Osteocyte (in vitro differentiated cells): ENCODE data around the gene ATAD2B. TPM values are rescaled to one million over a fixed set of nuclear protein-coding genes. Genes with fewer than 3 reads are reported as not detected.

Source experiments
- DNase-seq: peaks from one replicate; pipeline ENCODE4 v3.0.0; 2021; ENCODE audit warnings: mixed read lengths; ENCODE audit not compliant: unreplicated experiment; ENCODE audit errors: extremely low spot score
- H3K27ac Mint-ChIP-seq: one replicate; pipeline ENCODE4 v1.8.0; 2021; ENCODE audit warnings: mild to moderate bottlenecking, mixed read lengths; ENCODE audit not compliant: unreplicated experiment
- H3K27me3 Mint-ChIP-seq: one replicate; pipeline ENCODE4 v1.8.0; 2021; ENCODE audit warnings: mixed read lengths; ENCODE audit not compliant: unreplicated experiment
- H3K36me3 Mint-ChIP-seq: one replicate; pipeline ENCODE4 v1.8.0; 2021; ENCODE audit warnings: mixed read lengths; ENCODE audit not compliant: unreplicated experiment
- H3K4me1 Mint-ChIP-seq: one replicate; pipeline ENCODE4 v1.8.0; 2021; ENCODE audit warnings: mixed read lengths; ENCODE audit not compliant: unreplicated experiment
- H3K4me3 Mint-ChIP-seq: one replicate; pipeline ENCODE4 v1.8.0; 2021; ENCODE audit warnings: mild to moderate bottlenecking, moderate library complexity, mixed read lengths; ENCODE audit not compliant: unreplicated experiment
- H3K9me3 Mint-ChIP-seq: one replicate; pipeline ENCODE4 v1.8.0; 2021; ENCODE audit warnings: mixed read lengths; ENCODE audit not compliant: unreplicated experiment
- CTCF ChIP-seq: fragments of 200-600 bp; sonication (generic); IDR thresholded peaks from 2 replicates; pipeline ENCODE4 v1.5.0; 2021; ENCODE audit warnings: antibody characterized with exemption, mild to moderate bottlenecking, moderate library complexity
- total RNA-seq: library from RNA; stranded (reverse); gene quantifications from 2 replicates; pipeline ENCODE4 v1.2.1, GENCODE V29; 2021

Gene ATAD2B
- total RNA-seq, 1 donor from 2014 or later, result 27.3 TPM

- Mint-ChIP-seq H3K9me3 (no peaks in the 10 kb centered on the region), H3K27ac (no peak overlapping the region), H3K27me3 (no peaks in the 10 kb centered on the region), H3K36me3 (peaks cover 13% of the 10 kb centered on the region), H3K4me1 (no peaks in the 10 kb centered on the region), H3K4me3 (no peak overlapping the region)
- no peak for TF ChIP-seq CTCF
- DNase-seq, result no peak
Measured at GRCh38 chr2:23850564-23851256, 76.2 kb downstream of the ATAD2B start.

- peaks cover 16% of the 10 kb centered on the region for H3K9me3 Mint-ChIP-seq
- TF ChIP-seq CTCF, result no peak
- H3K4me1 Mint-ChIP-seq, result peaks cover 12% of the 10 kb centered on the region
- no peak overlapping the region for H3K27ac Mint-ChIP-seq
- peaks cover 28% of the 10 kb centered on the region for H3K36me3 Mint-ChIP-seq
- H3K27me3 Mint-ChIP-seq, result no peaks in the 10 kb centered on the region
- no peak for DNase-seq
- H3K4me3 Mint-ChIP-seq, result no peak overlapping the region
Measured at GRCh38 chr2:23844905-23845304, 82.0 kb downstream of the ATAD2B start.

GRCh38 chr2:23843051-23843976 is 83.6 kb downstream of the ATAD2B start:
- DNase-seq, result no peak
- peaks cover 28% of the 10 kb centered on the region for H3K36me3 Mint-ChIP-seq
- H3K4me1 Mint-ChIP-seq, result peaks cover 12% of the 10 kb centered on the region
- no peak overlapping the region for H3K4me3 Mint-ChIP-seq
- no peak for TF ChIP-seq CTCF
- no peaks in the 10 kb centered on the region for H3K27me3 Mint-ChIP-seq
- peaks cover 16% of the 10 kb centered on the region for H3K9me3 Mint-ChIP-seq
- peak overlapping the region; percentile 46 for H3K27ac Mint-ChIP-seq

GRCh38 chr2:23839919-23840578 is 86.9 kb downstream of the ATAD2B start:
- DNase-seq, result no peak
- Mint-ChIP-seq H3K27ac (no peak overlapping the region), H3K4me3 (no peak overlapping the region), H3K4me1 (peaks cover 12% of the 10 kb centered on the region), H3K36me3 (peaks cover 34% of the 10 kb centered on the region), H3K27me3 (no peaks in the 10 kb centered on the region), H3K9me3 (peaks cover 13% of the 10 kb centered on the region)
- TF ChIP-seq CTCF, result no peak
